PC-3 (cell line): ENCODE results near the gene STARD7. TPM values are rescaled to one million over a fixed set of nuclear protein-coding genes. Genes with fewer than 3 reads are reported as not detected.

ENCODE experiments used
- ATAC-seq: fragments of 200-7000 bp; cut with Tn5 transposase; 2 replicates; pipeline ENCODE4 v1.9.1; 2020; ENCODE audit warnings: mild to moderate bottlenecking, moderate library complexity
- BruUV-seq: library from RNA; stranded (reverse); fragments of 400-500 nt; replicated peaks from 2 replicates; lab custom pipeline; 2021; lab: Mats Ljungman, UMichigan
- CTCF ChIA-PET: fragments of 300-600 bp; sonication (Branson Sonifier 250); formaldehyde crosslinking; loops from one replicate; lab custom pipeline; 2022; ENCODE audit warnings: antibody characterized with exemption; lab: Charles Lee
- POLR2A ChIA-PET: fragments of 300-600 bp; sonication (Branson Sonifier 250); formaldehyde crosslinking; loops from one replicate; lab custom pipeline; 2022; ENCODE audit warnings: antibody characterized with exemption; ENCODE audit not compliant: unreplicated experiment; lab: Charles Lee
- DNase-seq: peaks from one replicate; pipeline ENCODE4 v3.0.0-alpha.2; 2015
- H2AFZ ChIP-seq: fragments of 300-600 bp; sonication (generic); 2 replicates; pipeline ENCODE4 v1.6.0; 2016; ENCODE audit warnings: antibody characterized with exemption, low read length
- H3F3A ChIP-seq: fragments of 300-600 bp; sonication (generic); one replicate; pipeline ENCODE4 v1.6.0; 2017; ENCODE audit warnings: antibody characterized with exemption, low read length, control low read depth, mild to moderate bottlenecking; ENCODE audit not compliant: unreplicated experiment
- H3K27ac ChIP-seq: fragments of 300-600 bp; sonication (generic); 2 replicates; pipeline ENCODE4 v1.5.1; 2016; ENCODE audit warnings: mild to moderate bottlenecking, low read length
- H3K27me3 ChIP-seq: fragments of 300-600 bp; sonication (generic); 2 replicates; pipeline ENCODE4 v1.6.1; 2016; ENCODE audit warnings: low read length, mixed read lengths
- H3K36me3 ChIP-seq: fragments of 300-600 bp; sonication (generic); 2 replicates; pipeline ENCODE4 v1.6.1; 2016; ENCODE audit warnings: low read depth, mixed run types, low read length, mixed read lengths
- H3K4me1 ChIP-seq: fragments of 300-600 bp; sonication (generic); 2 replicates; pipeline ENCODE4 v1.5.1; 2016; ENCODE audit warnings: low read length; ENCODE audit not compliant: insufficient read depth
- H3K4me2 ChIP-seq: fragments of 300-600 bp; sonication (generic); 2 replicates; pipeline ENCODE4 v1.6.0; 2016; ENCODE audit warnings: low read length
- H3K4me3 ChIP-seq: fragments of 300-600 bp; sonication (generic); 2 replicates; pipeline ENCODE4 v1.5.1; 2016; ENCODE audit warnings: mild to moderate bottlenecking, low read length, mixed read lengths
- H3K79me2 ChIP-seq: fragments of 300-600 bp; sonication (generic); 2 replicates; pipeline ENCODE4 v1.6.1; 2017; ENCODE audit warnings: low read length, mixed read lengths
- H3K9ac ChIP-seq: fragments of 300-600 bp; sonication (generic); 2 replicates; pipeline ENCODE4 v1.6.0; 2016; ENCODE audit warnings: mild to moderate bottlenecking, low read length
- H3K9me2 ChIP-seq: fragments of 300-600 bp; sonication (generic); replicated peaks from 2 replicates; pipeline ENCODE4 v1.6.1; 2016; ENCODE audit warnings: mixed run types, low read length, mixed read lengths
- H3K9me3 ChIP-seq: fragments of 300-600 bp; sonication (generic); 2 replicates; pipeline ENCODE4 v1.6.1; 2016; ENCODE audit warnings: low read length, mixed read lengths
- H4K20me1 ChIP-seq: fragments of 300-600 bp; sonication (generic); 2 replicates; pipeline ENCODE4 v1.6.1; 2016; ENCODE audit warnings: low read length, mixed read lengths
- CTCF ChIP-seq: fragments of 300-600 bp; sonication (generic); conservative IDR thresholded peaks from 2 replicates; pipeline ENCODE4 v1.5.1; 2017; ENCODE audit warnings: antibody characterized with exemption, low read depth, mild to moderate bottlenecking, low read length
- EZH2 ChIP-seq: fragments of 300-600 bp; sonication (generic); IDR thresholded peaks from one replicate; pipeline ENCODE4 v1.6.1; 2017; ENCODE audit warnings: antibody characterized with exemption, mild to moderate bottlenecking, low read length; ENCODE audit not compliant: unreplicated experiment
- EZH2phosphoT487 ChIP-seq: fragments of 300-600 bp; sonication (generic); IDR thresholded peaks from 2 replicates; pipeline ENCODE4 v1.6.1; 2018; ENCODE audit warnings: mild to moderate bottlenecking, antibody characterized with exemption, low read length, borderline replicate concordance
- intact Hi-C: fragments of 100-400 bp; cut with micrococcal nuclease; formaldehyde crosslinking; loops from 2 replicates; pipeline ENCODE4 v1.9.0; 2023
- total RNA-seq: library from RNA; depleted of rRNA; stranded (reverse); fragments of >200 nt; gene quantifications from 2 replicates; pipeline ENCODE4 v1.2.3, GENCODE V29; 2014

Gene STARD7
- total RNA-seq, 1 experiment from 2014 or later, result 169 TPM

- no peaks in the 10 kb centered on the region for H3K36me3 ChIP-seq
- no TSS peak for BruUV-seq
- CTCF ChIA-PET, result no interaction called here
- no peak overlapping the region for H3K9ac ChIP-seq
- peaks cover 8% of the 10 kb centered on the region for H3K4me1 ChIP-seq
- intact Hi-C loops, result no loop called here
- no peak overlapping the region for H3K4me3 ChIP-seq
- H4K20me1 ChIP-seq, result no peaks in the 10 kb centered on the region
- no peak overlapping the region for H3K27ac ChIP-seq
- no peak for DNase-seq
- no peaks in the 10 kb centered on the region for H3K27me3 ChIP-seq
- no peaks in the 10 kb centered on the region for H3F3A ChIP-seq
- POLR2A ChIA-PET, result no interaction called here
- no peak overlapping the region for H3K4me2 ChIP-seq
- no peak for TF ChIP-seq EZH2phosphoT487
- TF ChIP-seq EZH2, result no peak
- TF ChIP-seq CTCF, result no peak
- no peaks in the 10 kb centered on the region for H3K9me3 ChIP-seq
- no peak overlapping the region for H2AFZ ChIP-seq
- H3K79me2 ChIP-seq, result no peaks in the 10 kb centered on the region
- H3K9me2 ChIP-seq, result no peaks in the 10 kb centered on the region
- ATAC-seq, result no peak
Observed at GRCh38 chr2:96136129-96136720, 72.4 kb downstream of the STARD7 start.

- CTCF ChIA-PET, result no interaction called here
- BruUV-seq, result no TSS peak
- H3K36me3 ChIP-seq, result no peaks in the 10 kb centered on the region
Observed at GRCh38 chr2:96135621-96136020, 73.0 kb downstream of the STARD7 start.

More at GRCh38 chr2:96135621-96136020, 73.0 kb downstream of the STARD7 start:
- Histone ChIP-seq H2AFZ (no peak overlapping the region), H3K27ac (no peak overlapping the region), H3K9ac (no peak overlapping the region), H3K79me2 (no peaks in the 10 kb centered on the region), H3K4me2 (no peak overlapping the region), H3K4me1 (peaks cover 8% of the 10 kb centered on the region), H3K9me3 (no peaks in the 10 kb centered on the region), H3K27me3 (no peaks in the 10 kb centered on the region), H3K4me3 (no peak overlapping the region), H3F3A (no peaks in the 10 kb centered on the region), H3K9me2 (no peaks in the 10 kb centered on the region), H4K20me1 (no peaks in the 10 kb centered on the region)
- intact Hi-C loops, result no loop called here
- POLR2A ChIA-PET, result no interaction called here
- ATAC-seq (no peak), DNase-seq (no peak)
- no peak for TF ChIP-seq EZH2
- no peak for TF ChIP-seq CTCF
